OCI-LY7 (cell line): ENCODE data around the gene HACE1.
"Not testable (repeated sequence)": the region's sequence is repeated elsewhere in the genome, so short reads cannot be mapped to it uniquely, and the experiment has no call there.

Experiments used
- CTCF ChIP-seq: fragments of 200-600 bp; sonication (generic); conservative IDR thresholded peaks from 2 replicates; pipeline ENCODE4 v1.5.1; 2014; ENCODE audit warnings: mild to moderate bottlenecking, antibody characterized with exemption, low read length, moderate library complexity, mixed read lengths
- EZH2phosphoT487 ChIP-seq: fragments of 200-600 bp; sonication (generic); IDR thresholded peaks from 2 replicates; pipeline ENCODE4 v1.6.1; 2018; ENCODE audit warnings: low read depth, borderline replicate concordance, mild to moderate bottlenecking, mixed run types, antibody characterized with exemption, low read length, moderate library complexity, mixed read lengths

DNA sequence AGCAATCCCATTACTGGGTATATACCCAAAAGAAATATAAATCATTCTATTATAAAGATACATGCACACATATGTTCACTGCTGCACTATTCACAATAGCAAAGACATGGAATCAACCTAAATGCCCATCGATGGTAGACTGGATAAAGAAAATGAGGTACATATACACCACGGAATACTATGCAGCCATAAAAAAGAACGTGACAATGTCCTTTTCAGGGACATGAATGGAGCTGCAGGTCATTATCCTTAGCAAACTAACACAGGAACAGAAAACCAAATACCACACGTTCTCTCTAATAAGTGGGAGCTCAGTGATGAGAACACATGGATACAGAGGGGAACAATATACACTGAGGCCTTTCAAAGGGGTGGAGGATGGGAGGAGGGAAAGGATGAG is 38.9 kb downstream of the HACE1 start:
- not testable (repeated sequence) for TF ChIP-seq CTCF, EZH2phosphoT487
